CD4-positive, alpha-beta T cell treated with Interferon gamma for 1 hour (primary cell): ENCODE measurements around the gene OXCT1.
"Not testable (repeated sequence)": the region's sequence is repeated elsewhere in the genome, so short reads cannot be mapped to it uniquely, and the experiment has no call there.

Experiments used
- DNase-seq: peaks from one replicate; pipeline ENCODE4 v3.0.0-alpha.2; 2020

OXCT1 gene

DNA sequence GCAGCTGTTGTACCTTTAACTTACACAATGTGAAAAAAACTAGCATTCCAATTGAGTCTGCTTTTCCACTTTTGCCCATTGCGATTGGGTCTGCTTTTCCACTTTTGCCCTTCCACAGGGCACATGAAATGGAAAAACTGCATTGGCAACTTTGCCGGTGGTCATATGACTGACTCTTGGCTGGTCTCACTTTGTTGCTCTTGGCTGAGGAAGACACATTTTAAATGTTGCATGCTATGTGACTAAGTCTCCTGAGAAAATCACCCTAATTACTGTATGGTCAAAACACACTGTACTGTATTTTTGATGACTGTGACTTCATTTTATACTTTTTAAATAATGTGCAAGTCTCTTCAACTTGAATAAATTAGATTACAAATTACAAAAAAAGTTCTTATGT lies 1.6 kb upstream of the OXCT1 start:
- DNase-seq, result no peak

DNA sequence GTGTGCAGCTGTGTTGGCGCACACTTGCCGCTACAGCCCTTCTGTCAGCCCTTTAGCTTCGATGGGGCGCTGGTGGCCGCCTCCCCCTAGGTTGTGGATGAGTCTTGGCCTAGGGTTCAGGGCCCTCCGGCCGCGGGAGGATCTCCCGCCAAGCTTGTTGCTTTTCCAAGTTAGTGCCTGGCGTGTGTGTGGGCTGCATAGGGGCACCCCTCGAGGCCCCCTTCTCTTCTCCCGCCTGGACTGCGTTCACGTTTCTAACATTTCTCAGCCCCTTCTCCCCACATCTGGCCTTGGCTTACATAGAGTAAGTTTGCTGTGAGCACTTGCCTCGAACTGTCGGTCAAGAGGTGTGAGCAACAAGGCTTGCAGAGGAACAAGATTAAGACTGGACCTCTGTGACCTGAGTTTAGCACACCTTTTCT lies 413 bp upstream of the OXCT1 start:
- DNase-seq, result no peak

DNA sequence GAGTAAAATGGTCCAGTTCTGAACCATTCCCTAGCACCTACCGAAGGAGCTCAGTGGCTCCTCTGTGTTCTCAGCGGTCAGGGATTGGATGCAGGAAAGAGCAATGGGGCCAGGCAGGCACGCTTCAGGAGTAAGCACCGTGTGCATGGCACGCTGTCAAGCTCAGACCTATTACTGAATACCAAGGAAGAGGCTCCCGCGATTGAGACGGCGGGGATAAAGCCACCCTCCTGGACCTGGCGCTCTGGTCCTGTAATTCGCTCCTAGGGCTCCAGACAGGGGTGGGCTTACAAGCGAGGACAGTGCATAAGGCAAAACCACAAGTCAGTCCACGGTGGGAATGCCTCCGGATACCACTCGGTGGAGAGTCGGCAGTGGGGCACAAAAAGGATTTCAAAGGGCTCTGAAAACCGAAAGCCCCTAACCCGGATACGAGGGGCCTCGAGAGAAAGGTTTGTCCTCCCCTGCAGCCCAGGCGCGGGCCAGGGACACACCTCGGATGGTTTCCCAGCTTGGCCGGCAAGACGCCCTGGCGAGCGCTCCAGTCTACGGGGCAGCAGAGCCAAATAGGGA lies 988 bp downstream of the OXCT1 start:
- DNase-seq, result no peak

DNA sequence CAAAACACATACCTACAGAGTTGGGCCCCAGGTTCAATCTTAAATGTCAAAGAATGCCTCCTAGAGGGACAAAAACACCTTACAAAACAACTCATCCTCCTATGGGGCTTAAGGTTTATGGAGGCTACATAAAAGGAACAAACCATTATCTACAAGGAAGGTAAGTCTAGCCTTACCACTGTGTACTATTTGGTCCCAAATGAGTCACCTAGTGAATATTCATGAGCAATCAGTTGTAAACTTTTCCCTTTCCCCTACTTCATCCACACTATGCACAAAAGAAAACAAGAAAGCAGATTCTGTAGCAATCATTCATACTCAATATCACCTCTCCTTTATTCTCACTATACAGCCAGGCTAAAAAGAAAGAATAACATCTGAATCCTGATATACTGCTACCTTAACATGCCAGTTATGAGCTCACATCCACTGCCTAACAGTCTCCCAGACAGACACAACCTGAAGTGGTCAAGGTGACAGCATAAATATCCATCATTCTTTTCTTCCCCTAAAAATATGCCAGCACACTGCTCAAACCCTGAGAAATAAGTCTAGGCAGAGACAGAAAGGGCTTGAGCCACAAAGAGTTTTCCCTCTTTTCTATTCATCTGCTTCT lies 6.2 kb downstream of the OXCT1 start:
- no peak for DNase-seq

DNA sequence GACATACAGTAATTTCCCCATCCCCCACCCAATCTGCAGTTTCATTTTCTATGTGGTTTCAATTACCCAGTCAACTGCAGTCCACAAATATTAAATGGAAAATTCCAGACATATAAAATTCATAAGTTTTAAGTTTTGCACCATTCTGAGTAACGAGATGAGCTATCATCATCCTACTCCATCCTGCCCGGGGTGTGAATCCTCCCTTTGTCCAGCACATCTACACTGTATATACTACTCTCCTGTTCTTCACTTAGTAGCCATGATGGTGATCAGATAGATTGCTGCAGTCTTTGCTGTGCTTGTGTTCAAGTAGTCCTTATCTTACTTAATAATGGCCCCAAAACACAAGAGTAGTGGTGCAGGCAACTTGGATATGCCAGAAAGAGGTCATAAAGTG lies 11.3 kb downstream of the OXCT1 start:
- no peak for DNase-seq

DNA sequence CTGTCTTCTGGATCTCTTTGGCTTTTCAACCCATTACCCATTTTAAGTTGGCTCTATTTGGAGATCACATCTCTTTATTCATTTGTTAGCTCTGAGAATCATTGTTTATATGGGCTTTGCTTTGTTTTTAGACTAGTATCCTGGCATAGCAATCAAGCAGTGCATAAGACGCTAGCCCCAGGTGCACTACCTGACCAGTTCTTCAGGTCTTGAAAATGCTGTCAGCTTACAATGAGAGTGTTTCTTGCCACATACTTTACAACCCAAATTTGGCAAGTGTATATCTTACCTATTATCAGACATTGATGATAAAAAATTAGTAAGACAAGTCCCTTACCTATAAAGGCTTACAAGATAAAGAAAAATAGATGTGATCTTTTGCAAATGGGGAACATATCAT lies 12.2 kb downstream of the OXCT1 start:
- DNase-seq, result no peak

DNA sequence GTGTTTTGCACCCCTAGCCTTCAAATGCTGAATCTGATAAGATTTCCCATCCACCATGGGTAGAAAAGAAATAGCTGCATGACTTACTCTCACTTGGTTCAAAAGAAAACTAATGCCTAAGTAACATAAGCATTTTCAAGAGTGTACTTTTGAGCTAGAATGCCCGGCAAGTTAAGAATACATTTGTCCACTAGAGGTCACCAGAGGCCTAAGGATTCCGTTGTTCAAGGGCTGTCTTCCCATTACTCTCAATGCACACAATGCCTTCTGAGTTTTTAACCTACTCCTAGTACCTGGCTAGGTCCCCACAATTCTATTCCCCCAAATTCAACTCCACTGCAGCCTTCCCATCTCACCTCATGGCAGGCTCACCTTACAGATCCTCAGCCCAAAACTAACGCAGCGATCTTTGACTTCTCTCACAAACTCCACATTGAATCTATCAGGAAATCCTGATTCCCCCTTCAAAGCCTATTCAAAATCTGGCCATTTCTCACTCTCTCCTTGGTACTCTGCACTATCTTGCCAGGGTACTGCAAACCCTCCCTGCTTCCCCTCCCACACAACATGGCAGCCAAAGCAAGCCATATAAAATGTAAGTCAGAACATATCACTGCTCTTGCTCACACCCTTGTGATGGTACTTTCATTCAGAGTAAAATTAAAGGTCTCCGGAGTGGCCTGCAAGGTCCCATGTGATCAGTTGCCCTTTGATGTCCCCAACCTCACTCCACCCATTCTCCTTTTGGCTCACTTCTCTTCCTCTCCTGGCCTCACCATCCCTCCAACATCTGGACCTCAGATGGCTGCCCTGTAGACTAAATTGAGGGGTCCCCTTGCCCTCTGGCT lies 13.4 kb downstream of the OXCT1 start:
- DNase-seq, result peak; percentile 29

DNA sequence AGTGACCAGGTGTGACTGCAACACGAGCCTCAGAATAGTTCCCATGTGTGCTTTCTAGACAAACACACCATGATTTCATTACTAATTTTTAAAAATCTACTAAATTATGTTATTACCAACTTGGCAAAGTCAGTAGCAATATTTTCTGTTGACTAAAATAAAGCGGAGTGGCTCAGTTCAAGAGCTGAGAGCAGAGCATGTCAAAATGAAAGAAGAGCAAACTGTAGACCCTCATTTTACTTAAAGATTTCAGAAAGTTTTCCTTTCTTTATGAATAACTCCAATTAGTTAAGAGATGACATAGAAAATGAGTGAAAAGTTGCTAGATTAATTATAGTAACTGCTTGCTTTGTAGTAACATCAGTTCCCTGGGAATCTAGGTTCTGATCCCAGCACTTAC lies 17.9 kb downstream of the OXCT1 start:
- no peak for DNase-seq

DNA sequence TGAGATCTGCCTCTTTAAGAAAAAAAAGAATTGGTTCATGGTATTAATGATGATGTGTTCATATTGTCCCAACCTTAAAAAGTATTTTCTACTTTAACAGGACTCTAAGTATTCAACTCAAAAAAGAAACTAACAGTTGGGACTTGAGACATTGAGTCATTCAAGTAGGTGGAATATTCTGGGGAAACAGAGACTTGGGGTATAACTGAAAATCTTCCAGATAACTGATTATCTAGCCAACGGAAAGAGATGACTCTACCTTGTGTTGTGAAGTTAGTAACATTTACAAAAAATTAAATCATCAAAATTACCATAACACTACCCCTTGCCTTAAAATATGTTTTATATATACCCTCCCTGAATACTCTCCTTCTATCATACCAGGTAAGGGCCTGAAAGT lies 19.1 kb downstream of the OXCT1 start:
- no peak for DNase-seq

DNA sequence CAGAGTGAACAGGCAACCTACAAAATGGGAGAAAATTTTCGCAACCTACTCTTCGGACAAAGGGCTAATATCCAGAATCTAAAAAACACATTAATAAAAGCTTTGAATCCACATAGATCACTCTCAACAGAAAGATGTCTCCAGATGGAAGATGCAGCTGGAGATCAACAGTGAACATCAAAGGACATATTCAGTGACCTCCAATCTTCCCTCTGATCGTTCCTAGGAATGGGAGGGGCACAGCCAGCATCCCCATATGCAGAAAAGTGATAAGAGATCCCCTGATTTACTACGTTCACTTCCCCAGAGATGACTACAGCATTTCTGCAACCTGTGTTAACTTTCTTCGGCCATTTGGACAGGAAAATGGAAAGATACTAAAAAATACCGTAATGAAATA lies 21.2 kb downstream of the OXCT1 start:
- DNase-seq, result no peak

DNA sequence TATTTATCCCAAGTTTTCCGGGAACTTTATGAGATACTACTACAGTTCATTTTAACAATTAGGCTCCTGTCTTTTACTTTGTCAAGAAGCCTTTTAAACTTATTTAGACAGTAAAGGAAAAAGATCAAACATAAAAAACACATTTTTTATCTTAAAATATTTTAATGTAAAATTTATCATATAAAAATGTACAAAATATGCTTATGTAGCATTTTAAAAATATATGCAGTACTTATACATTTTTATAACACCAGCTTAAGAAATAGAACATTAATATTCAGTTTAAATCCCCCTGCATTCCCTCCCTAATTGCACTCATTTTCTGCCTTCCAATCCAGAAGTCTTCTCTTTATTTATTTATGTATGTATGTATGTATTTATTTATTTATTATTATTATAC lies 24.5 kb downstream of the OXCT1 start:
- not testable (repeated sequence) for DNase-seq

DNA sequence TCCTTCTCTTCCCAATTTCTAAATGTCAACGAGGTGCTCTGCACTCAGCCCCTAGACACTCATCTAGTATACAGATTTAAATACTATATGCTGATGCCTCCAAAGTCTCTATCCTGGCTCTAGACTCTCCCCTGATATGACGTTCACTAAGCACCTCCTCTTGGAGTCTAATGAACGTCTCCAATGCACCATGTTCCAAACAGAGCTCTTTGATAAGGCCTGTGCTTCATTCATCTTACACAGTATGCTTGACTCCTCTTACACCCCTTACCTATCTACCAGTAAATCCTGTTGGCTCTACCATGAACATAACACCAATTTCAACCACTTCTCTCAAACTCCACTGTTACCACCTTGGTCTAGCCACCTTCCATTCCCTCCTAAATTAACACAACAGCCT lies 25.7 kb downstream of the OXCT1 start:
- DNase-seq, result no peak

DNA sequence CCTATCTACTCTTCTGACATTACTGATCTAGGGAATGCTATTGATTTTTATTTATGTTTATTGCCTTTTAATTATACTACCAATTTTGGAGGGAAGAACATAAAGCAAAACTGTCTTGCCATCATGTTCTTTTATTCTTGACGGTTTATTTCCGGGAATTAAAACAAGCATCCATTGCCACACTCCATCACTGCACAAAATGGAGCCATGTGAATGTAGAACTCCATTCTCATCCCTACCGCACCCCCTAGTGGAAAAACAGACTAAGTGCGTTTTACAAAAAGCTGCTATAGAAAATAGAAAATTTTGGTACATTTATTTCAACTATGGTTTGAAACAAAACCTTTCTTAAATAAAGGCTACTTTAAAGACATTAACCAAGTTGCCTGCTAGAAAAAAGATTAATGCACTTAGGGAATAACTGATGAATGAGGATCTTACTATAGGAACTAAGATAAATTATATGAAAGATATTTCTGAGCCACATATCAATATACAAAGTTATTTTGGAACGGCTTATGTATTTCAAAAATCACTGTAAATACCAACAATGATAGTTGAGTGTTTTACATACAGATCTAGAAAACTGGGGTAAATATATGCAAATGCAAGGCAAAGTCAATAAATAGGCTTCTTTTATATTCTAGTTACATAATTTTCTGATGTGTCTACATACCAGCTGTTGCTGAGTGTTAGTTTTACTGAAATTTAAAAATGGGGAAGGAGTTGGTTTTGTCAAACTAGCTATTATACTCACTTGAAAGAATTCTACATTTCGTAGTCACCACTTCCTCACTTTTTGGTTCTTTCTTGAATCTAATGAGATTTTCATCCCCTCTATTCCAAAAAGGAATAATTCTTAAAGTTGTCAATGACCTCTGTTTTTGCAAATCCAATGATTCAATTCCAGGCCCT lies 26.5 kb downstream of the OXCT1 start:
- no peak for DNase-seq

DNA sequence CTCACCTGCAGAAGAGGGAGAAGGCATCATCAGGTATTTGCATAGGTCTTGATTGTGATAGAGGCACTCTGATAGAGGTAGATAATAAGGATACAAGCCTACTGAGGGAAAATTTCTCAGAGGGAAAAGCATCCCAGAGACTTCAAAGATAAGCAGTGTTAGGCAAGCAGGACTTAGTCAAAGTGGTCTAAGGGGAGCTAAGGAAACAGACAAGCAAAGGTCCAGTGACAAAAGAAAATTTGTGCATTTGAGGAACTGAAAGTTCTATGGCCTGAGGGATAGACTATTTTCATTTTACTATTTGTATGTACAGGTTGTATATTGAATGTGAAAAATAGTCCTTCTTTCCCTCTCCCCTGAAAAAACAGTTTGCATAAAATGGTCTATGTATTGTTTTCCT lies 27.4 kb downstream of the OXCT1 start:
- DNase-seq, result no peak

DNA sequence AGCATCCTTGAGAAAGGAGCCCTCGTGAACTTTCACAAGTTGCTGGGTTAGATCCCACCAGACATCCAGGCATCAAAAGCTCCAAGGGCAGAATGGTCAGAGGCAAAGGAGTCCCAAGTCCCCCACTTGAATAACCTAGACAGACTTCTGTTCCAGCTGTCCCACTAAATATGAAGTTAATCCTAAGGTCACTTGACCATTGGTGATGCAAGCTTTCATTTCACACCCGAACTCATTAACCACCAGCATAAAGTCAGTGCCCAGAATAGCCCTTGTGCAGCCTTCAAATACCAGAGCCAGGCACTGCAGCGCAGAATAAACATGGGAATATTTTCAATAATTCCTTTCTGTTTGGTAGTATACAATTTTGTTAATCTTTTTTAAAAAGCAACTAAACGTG lies 28.9 kb downstream of the OXCT1 start:
- no peak for DNase-seq

DNA sequence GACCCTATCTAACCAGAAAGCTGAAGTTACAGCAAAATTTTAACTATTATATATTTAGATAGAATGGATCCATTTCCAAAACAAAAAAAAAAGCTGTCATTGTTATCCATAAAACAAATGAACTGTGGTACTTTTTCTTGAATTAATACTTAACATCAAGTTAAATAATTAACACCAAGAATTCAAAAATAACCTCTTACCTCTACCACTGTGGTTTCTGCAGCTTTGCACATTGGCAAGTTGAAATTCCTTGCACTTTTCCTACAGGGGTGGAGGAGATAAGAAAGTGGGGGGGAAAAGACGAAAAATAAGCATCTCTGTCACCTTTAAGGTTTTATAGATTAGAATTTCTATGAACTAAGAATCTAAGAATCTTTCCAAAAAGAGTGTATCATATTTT lies 30.0 kb downstream of the OXCT1 start:
- no peak for DNase-seq

DNA sequence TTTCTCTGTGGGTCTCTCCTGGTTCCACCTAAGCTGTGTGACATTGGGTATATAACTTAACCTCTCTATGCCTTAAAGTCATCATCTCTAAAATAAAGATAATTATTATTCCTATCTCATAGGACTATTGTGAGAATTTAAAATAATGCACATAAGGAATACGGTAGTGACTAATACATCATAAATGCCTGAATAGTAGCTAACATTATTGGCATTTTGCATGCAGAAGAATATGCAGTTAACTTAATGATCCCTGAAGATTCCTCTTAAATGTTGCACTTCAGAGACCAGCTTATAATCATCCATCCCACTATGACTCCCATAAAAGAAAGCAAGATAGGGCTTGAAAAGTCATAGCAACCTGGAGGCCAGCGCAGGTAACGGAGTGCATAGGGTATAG lies 32.4 kb downstream of the OXCT1 start:
- DNase-seq, result no peak

DNA sequence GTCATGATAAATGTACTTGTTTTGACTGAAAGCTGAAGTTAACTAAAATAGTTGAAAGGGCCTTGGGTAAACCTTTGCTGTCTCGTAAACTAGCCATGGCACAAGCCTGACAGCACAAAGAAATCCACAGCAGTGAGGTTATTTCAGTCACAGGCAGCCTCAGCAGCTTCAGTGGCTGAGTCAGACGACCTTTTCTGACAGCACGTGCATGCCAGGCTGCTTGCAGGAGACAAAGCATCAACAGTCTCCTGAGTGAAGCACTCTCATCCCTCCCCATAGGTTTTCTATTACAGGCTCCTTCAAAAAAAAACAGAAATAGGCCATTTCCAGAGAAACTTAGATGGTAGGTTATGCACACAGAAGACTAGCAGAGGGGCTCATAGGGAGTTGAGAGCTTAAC lies 34.6 kb downstream of the OXCT1 start:
- no peak for DNase-seq

DNA sequence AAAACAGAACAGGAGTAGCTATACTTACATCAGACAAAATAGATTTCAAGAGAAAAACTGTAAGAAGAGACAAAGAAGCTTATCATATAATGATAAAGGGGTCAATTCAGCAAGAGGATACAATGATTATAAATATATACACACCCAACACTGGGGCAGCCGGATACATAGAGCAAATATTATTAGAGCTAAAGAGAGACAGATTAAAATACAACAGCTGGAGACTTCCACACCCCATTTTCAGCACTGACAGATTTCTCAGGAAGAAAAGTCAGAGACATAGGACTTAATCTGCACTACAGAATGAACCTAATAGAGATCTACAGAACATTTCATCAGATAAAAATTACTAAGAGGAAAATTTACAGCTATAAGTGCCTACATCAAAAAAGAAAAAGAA lies 35.7 kb downstream of the OXCT1 start:
- DNase-seq, result no peak

DNA sequence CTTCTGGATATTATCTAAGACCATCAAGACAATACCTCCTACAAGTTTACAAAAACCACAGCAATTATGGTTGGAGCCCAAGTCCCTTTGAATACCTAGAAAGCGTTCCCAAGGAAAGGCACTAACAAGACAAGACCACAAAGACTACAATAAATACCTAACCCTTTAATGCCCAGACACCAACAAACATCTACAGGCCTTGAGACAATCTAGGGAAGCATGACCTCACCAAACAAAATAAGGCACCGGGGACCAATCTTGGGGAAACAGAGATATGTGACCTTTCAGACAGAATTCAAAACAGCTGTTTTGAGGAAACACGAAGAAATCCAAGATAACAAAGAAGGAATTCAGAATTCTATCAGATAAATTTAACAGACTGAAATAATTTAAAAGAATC lies 37.8 kb downstream of the OXCT1 start:
- no peak for DNase-seq

DNA sequence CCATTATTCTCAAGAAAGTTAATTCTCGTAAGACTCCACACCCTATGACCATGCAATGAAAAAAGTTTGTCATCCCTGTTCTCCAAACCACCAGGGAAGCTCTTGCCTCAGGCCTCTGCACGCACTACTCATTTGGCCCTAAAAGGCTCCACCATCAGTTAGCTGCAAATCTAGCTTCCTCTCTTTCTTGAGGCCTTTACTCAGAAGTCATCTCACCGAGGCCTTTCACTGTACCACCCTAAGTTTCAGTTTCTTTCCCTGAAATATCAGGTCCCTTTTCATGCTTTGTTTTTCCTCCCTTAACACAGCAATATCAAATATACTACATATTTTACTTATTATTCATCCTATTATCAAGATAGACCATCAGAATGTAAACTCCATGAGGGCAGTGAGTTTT lies 39.1 kb downstream of the OXCT1 start:
- DNase-seq, result no peak

DNA sequence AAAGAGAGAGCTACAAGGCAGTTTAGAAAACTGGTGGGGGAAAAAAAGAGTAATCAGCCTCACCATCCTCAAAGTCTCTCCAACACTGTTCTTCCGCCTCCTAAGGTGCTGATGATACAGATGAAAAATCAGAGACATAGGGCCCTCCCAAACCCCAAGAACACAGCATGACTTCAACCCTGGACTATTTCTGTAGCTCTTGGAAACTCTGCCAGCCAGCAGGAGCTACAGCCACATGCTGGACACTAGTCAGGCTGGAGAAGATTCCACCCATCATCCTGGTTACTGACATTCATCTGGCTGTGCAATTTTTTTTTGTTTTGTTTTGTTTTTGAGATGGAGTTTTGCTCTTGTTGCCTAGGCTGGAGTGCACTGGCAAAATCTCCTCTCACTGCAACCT lies 42.4 kb downstream of the OXCT1 start:
- no peak for DNase-seq

DNA sequence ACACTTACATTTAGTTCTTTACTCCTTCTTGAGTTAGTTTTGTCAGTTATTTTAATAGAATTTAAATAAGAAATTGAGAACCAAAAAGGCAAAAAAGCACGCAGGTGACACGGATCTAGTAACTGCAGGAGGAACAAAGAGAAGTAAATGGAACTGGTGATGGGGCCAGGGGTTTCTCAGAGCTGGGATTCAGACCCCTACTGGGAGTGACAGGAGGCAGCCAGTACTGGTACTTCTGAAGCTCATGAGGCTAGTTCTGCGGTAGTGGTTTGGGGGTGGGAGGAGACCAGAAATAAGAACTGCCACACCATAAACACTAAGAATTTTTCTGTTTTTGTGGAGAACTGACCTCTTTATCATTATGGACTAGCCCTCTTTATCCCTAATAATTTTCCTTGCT lies 48.2 kb downstream of the OXCT1 start:
- DNase-seq, result no peak
